GM11168 (cell line): ENCODE measurements around the gene DHX15.

Source experiments
- in situ Hi-C: fragments of 300-500 bp; cut with MboI; formaldehyde crosslinking; loops from one replicate; pipeline ENCODE4 v1.12.0; 2022; ENCODE audit warnings: low sequenced_read_pairs; ENCODE audit not compliant: unreplicated experiment

Gene DHX15

DNA sequence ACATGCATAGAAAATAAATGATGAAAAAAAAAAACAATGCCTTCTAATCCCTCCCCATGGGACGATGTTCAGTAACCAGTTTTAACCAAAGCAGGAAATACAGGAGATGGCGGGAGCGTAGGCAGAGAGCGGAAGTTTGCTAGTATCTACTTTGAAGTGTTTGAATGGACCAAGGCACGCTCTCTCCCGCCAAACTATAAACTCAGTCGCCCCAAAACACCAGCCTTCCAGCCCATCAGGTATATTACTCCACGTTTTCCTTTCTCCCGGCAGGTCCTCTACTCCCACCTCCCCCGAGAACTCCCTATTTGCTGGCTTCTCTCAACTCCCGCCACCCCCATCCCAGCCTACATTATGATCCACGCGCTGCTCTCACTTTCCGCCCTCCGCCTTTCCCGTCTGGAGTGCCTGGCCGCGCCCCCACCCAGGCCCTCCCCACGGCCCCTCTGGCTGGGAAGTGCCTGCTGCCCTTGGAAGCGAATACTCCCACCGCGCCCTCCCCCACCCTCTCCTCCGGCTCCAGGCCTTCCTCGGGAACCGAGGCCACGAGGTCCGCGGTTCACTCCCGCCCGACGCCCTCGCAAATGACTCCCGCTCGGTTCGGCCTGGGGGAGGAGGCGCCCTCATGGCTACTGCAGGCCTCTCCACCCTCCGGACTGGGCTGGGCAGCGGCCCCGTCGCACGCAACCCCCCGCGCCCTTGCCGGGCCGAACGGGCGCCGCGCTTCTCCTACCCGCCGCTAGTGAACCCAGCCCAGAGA, 723 bp downstream of the DHX15 start:
- in situ Hi-C loops: no loop called here

- in situ Hi-C loops: no loop called here
These were observed 2.0 kb downstream of the DHX15 start for GRCh38 chr4:24582235-24582832.

- in situ Hi-C loops: no loop called here
These were observed 6.0 kb downstream of the DHX15 start for GRCh38 chr4:24578364-24578763.

- in situ Hi-C loops: no loop called here
These were observed 8.1 kb downstream of the DHX15 start for GRCh38 chr4:24576276-24576675.

- in situ Hi-C loops: no loop called here
These were observed 10.1 kb downstream of the DHX15 start for GRCh38 chr4:24574236-24574635.

DNA sequence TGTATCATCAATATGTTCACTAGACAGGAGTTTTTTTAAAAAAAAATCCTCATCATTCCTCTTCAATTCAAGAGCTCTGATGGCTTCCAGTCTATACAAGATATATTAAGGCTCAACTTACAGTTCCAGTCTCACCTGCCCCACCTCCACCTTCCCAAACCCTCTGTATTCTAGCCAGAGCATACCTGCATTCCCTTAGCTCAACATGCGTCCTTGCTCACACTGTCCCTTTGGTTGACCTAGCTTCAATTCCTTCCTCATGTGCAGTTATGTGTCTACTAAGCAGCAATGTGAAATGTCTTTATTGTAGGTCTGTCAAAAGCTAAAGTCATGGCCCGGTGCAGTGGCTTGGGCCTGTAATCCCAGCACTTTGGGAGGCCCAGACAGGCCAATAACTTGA, 10.8 kb downstream of the DHX15 start:
- in situ Hi-C loops: no loop called here

DNA sequence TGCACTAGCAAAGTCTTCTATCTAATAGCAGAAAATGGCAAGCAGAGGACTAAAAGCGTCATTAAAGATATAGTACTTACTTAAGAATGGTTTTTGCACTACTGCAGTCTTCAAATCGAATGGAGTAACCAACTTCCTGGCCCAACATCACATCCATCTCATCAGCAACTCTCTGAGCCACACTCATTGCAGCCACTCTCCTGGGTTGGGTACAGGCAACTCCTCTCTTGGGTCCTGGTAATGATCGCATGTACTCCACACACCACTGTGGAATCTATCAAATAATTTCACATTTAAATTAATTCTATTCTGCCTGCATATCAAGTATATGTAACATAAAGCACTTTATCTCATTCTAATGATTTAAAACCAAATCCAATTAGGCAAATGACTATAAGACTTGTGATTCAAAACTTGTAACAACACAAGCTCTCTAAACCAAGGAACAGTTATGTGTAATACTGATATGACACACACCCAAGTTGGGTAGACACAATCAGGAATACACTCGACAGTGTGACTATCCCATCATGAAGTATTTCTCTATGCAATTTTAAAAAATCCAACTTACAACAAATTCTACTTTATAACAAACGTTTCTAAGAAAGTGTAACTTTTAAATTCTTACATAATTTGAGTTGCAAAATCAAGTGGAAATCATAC, 13.6 kb downstream of the DHX15 start:
- in situ Hi-C loops: no loop called here

DNA sequence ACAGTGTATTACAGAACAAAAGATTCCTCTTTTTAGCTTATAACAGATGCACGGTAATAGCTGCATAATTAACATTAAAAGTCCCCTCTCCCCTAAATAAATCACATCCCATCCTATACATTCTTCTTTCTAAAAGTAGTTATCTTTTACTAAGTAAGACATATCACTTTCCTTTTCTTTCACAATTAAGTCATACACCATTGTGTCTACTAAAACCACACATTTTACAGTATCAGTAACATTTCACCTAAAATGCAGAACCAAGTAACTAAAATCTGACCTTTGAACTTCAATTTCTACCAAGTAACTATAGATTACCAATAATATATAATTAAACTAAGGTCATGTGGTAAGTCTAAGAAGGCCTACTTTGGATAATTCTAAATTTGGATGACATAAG, 14.2 kb downstream of the DHX15 start:
- in situ Hi-C loops: no loop called here

- in situ Hi-C loops: no loop called here
These were observed 14.7 kb downstream of the DHX15 start for GRCh38 chr4:24569662-24570061.

DNA sequence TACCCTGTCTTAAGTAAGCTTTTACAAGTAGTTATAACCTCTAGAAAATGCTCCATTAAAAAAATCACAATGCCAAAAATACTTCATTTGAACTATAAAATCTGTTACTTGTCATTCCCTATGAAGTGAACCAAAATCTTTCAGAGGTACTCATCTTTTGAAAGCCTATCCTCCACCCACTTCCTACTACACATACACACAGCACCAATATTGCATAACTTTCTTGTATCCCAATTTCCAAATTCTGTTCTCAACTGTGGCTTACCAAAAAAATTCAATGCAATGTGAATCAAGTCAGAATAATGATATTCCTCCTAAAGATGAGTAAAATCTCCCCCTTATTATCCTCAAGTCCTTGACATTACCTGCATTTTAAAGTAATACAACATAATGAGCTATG, 15.9 kb downstream of the DHX15 start:
- in situ Hi-C loops: no loop called here

DNA sequence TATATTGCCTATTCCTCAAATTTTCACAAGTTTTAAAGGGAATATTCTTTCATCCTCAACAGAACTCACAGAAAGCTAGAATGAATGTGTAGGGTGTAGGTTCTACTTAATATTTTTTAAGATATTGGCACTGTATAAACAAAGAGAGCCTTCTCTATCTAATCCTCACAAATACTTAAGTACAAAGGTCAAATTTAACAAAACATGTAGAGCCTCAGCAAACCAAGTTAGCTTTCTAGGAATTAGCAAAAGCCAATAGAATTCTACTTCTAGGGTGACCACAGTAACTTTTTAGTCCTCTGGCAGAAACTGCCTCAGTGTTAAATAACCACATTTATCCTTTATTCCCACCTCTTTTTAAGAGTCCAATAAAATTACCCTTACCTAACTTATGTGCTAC, 19.3 kb downstream of the DHX15 start:
- in situ Hi-C loops: no loop called here

GRCh38 chr4:24564488-24564887, 19.9 kb downstream of the DHX15 start:
- in situ Hi-C loops: no loop called here

- in situ Hi-C loops: no loop called here
These were observed 22.8 kb downstream of the DHX15 start for GRCh38 chr4:24561438-24562139.

GRCh38 chr4:24560868-24561368, 23.4 kb downstream of the DHX15 start:
- in situ Hi-C loops: no loop called here

DNA sequence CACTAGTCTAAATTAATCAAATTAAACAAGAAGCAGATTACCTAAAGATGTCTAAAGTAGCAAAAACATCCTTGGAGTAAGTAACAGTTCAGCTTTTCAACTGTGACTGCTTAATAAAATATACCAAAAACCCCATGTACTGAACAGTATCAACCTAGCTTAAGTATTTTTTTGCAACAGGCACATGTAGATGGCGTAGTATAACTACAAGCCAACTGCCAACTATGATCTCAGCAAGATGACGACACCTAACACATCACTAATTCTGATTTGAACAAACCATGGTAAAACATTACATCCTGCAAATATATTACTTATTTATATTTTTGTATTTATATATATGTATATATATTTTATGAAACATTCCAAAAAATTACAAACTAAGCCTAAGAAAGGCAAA, 24.5 kb downstream of the DHX15 start:
- in situ Hi-C loops: no loop called here

GRCh38 chr4:24559032-24559821, 25.1 kb downstream of the DHX15 start:
- in situ Hi-C loops: no loop called here

DNA sequence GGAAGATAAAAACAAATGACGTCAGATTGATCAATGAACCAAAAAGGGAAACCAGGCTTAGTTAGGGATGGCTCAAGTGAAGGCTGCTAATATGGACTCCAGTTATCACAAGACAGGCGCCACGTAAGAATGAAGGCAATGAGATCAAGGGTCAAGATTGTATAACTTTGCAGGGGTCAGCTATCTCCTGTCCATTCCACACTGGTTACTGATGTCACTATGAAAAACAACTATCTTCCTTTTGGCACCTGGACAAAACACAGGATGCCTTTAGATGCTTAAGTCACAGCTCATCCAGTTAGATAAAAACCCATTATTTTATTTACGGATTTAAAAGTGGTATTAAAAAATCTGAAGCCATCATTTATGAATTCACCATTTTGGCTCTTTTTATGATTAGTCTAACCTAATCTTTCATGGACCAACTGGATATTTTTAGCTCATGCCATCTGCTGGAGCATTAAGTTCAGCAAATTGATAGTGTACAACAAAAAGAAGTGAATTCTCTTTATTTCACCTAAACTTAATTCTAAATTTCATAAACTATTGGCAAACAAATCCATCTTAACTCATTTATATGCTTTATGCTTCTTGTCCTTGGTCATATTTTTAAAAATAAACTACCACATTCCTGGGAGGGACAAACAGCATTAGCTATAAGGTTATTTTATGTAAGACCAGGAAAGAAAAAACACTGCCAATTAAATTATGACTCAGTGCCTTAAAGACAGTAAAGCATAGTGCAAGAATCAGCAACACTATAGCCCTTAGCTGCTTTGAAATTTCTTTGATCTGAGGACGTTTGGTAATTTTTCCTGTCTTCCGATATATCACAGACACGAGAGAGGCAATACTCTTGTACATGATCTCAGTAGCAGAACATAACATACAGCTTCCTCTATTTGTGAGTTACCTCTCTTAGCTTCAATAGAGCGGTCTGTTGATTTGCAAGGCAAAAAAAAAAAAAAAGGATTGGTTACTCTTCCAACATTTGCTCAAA, 27.0 kb downstream of the DHX15 start:
- in situ Hi-C loops: no loop called here

DNA sequence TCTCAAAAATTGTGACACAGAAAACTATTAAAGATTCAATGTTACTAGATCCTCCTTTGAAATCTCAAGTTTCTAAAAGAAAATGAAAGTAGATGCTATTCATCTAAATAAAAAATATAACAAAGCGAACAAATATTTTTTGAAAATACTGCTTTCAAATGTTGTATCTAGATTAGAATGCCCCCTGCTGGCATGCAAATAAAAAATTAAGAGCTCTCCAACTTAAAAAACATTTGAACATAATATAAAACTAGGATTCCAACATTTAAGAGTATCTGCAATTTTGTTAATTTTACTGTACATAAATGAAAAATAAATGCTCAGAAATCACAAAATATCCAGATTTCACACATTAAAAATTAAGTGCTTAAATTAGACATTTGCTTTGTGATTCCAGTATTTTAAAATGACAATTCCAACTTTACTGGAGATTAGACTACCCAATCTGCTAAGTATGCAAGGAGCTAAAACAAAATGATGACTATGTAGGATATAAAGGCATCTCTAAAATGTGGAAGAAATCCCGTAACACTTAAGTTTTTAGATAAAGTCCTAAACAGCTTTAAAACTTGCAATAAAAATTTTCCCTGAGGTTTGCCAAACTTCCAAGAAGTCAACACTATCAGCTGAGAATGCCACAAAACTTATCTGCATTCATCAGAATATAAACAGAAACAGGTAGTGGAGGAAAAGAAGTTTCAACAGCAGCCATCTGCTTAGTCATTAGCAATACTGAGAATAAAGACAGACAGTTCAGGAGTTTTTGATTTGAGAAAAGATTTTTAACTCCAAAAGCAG, 32.7 kb downstream of the DHX15 start:
- in situ Hi-C loops: no loop called here
